Adrenal gland (tissue), 5 donors: Measurements from ENCODE around the gene PLA2G4F.

Experiments
- CTCF ChIP-seq, 6 experiments: fragments of 450-650 bp in 4 of 6; fragments of 200-600 bp in 2 of 6; sonication (generic) in 1 of 6; IDR thresholded peaks; 1 replicate in 5 of 6; 2 replicates in 1 of 6; pipeline versions ENCODE4 v1.5.1 to v1.8.0; 2016 to 2021; ENCODE audit warnings: antibody characterized with exemption in 6 of 6, mild to moderate bottlenecking in 2 of 6, moderate library complexity in 1 of 6
- POLR2A ChIP-seq, 2 donors: fragments of 450-650 bp; IDR thresholded peaks; one replicate each; pipeline ENCODE4 v1.6.1; 2017; ENCODE audit warnings: antibody characterized with exemption in 2 of 2, mild to moderate bottlenecking in 2 of 2, moderate library complexity in 1 of 2
- donor health status: DM: no; HTN: no; CAD: no.

- TF ChIP-seq CTCF (IDR thresholded peaks at IDR 0.05) (no peak), POLR2A (IDR thresholded peaks at IDR 0.05) (no peak)
These were observed 21.1 kb downstream of the PLA2G4F start for GRCh38 chr15:42135351-42135750.
